ENCODE results near the gene THEMIS2. TPM values are rescaled to one million over a fixed set of nuclear protein-coding genes. Genes with fewer than 3 reads are reported as not detected.

The THEMIS2 gene
- total and polyA plus RNA-seq, 12 donors = 2.5 to 29.3 (median 5.7) TPM

DNA sequence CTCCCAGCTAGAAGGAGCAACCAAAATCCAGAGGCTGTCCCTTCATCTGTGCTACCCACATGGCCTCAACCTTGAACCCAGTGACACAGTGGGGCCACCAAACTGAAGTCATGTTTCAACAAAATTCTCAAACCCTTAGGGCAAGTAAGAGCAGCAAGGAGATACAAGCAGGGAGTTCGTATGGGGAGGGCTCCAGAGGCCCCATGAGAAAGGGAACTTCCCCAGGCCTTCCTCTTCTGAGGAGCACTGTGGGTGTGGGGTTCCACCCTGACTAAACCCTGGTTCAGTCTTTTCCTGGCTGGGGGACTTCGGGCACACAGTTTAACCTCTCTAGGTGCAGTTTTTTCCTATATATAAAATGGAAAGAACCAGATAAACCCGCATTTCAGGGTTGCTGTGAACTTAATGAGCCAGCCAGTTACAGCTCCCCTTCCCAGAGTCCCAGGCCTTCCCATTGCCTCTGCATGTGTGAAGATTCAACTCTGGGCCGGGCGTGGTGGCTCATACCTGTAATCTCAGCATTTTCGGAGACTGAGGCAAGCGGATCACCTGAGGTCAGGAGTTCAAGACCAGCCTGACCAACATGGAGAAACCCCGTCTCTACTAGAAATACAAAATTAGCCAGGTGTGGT lies 8.0 kb upstream of the THEMIS2 start:
- TF ChIP-seq, protein P1, sequence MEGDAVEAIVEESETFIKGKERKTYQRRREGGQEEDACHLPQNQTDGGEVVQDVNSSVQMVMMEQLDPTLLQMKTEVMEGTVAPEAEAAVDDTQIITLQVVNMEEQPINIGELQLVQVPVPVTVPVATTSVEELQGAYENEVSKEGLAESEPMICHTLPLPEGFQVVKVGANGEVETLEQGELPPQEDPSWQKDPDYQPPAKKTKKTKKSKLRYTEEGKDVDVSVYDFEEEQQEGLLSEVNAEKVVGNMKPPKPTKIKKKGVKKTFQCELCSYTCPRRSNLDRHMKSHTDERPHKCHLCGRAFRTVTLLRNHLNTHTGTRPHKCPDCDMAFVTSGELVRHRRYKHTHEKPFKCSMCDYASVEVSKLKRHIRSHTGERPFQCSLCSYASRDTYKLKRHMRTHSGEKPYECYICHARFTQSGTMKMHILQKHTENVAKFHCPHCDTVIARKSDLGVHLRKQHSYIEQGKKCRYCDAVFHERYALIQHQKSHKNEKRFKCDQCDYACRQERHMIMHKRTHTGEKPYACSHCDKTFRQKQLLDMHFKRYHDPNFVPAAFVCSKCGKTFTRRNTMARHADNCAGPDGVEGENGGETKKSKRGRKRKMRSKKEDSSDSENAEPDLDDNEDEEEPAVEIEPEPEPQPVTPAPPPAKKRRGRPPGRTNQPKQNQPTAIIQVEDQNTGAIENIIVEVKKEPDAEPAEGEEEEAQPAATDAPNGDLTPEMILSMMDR (IDR thresholded peaks at IDR 0.05) = no peak
- 86 to 90% methylated on average over 8 of the region's 8 CpGs for WGBS, 2 donors
- no peak for DNase-seq
- peak in 7 of 8 donors; percentile 18 to 73 (median 53) for ATAC-seq
- peaks cover 0 to 56% (median 7%) of the 10 kb centered on the region in 9 donors for H3K4me1 ChIP-seq
- no peaks in the 10 kb centered on the region for H3K27me3 ChIP-seq
- H3K9me3 ChIP-seq = no peaks in the 10 kb centered on the region
- H3K27ac ChIP-seq = peak overlapping the region in 8 of 10 donors; percentile 42 to 94 (median 57)
- no peak overlapping the region for H3K4me3 ChIP-seq
- intact Hi-C loops (cut with DNase I) = loop anchor here in 4 of 10 donors (10.0 kb wide), 2 partner anchors 110 to 340 kb away; no protein-coding TSS in a partner anchor
- H3K36me3 ChIP-seq = no peaks in the 10 kb centered on the region

DNA sequence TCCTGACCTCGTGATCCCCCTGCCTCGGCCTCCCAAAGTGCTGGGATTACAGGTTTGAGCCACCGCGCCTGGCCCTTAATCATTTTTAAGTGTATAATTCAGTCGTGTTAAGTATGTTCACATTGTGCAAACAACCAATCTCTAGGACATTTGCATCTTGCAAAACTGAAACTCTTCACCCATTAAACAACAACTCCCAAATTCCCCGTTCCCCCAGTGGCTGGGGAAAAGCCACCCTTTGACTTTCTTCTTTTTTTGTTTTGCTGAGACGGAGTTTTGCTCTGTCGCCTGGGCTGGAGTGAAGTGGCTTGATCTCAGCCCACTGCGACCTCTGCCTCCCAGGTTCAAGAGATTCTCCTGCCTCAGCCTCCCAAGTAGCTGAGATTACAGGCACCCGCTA lies 6.5 kb upstream of the THEMIS2 start:
- TF ChIP-seq, protein P1 (IDR thresholded peaks at IDR 0.05) = no peak
- DNase-seq (no peak), ATAC-seq (no peak)
- Histone ChIP-seq H3K4me3 (no peak overlapping the region), H3K9me3 (no peaks in the 10 kb centered on the region), H3K36me3 (no peaks in the 10 kb centered on the region), H3K4me1 (peaks cover 0 to 65% (median 7%) of the 10 kb centered on the region in 9 donors), H3K27ac (peak overlapping the region in 1 of 10 donors; percentile 94), H3K27me3 (no peaks in the 10 kb centered on the region)
- intact Hi-C loops (cut with DNase I) = loop anchor here in 4 of 10 donors (10.0 kb wide), 2 partner anchors 109 to 339 kb away; no protein-coding TSS in a partner anchor
- 90 to 93% methylated on average over 10 of the region's 10 CpGs for WGBS, 2 donors

DNA sequence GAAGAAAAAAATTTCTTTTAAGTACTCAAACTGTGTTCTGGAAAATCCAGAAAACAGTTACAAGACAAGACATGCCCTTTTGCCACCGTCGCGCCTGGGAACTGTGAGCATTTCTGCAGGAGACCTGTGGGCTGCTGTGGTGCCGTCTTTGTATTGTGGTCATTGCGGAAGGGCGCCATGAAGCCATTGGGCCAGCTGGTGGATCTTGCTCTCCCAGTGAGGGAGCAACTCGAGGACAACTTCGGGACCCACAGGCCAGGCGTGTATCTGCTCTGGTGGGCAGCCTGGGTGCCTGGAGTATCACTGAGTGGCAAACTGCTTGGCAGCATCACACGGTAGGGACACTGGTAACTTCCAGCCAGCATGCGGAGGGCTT lies 3.8 kb upstream of the THEMIS2 start:
- DNase-seq (no peak), ATAC-seq (no peak)
- Histone ChIP-seq H3K36me3 (no peaks in the 10 kb centered on the region), H3K4me3 (no peak overlapping the region), H3K27ac (peak overlapping the region in 4 of 10 donors; percentile 12 to 90 (median 48)), H3K4me1 (peaks cover 0 to 51% (median 8%) of the 10 kb centered on the region in 9 donors), H3K27me3 (peaks cover 0 to 5% (median 0%) of the 10 kb centered on the region in 7 donors), H3K9me3 (no peaks in the 10 kb centered on the region)
- TF ChIP-seq, protein P1 (IDR thresholded peaks at IDR 0.05) = no peak
- intact Hi-C loops (cut with DNase I) = loop anchor here in 4 of 10 donors (10.0 kb wide), 2 partner anchors 106 to 336 kb away; no protein-coding TSS in a partner anchor
- 90 to 93% methylated on average over 11 of the region's 11 CpGs for whole genome bisulfite sequencing, 2 donors

DNA sequence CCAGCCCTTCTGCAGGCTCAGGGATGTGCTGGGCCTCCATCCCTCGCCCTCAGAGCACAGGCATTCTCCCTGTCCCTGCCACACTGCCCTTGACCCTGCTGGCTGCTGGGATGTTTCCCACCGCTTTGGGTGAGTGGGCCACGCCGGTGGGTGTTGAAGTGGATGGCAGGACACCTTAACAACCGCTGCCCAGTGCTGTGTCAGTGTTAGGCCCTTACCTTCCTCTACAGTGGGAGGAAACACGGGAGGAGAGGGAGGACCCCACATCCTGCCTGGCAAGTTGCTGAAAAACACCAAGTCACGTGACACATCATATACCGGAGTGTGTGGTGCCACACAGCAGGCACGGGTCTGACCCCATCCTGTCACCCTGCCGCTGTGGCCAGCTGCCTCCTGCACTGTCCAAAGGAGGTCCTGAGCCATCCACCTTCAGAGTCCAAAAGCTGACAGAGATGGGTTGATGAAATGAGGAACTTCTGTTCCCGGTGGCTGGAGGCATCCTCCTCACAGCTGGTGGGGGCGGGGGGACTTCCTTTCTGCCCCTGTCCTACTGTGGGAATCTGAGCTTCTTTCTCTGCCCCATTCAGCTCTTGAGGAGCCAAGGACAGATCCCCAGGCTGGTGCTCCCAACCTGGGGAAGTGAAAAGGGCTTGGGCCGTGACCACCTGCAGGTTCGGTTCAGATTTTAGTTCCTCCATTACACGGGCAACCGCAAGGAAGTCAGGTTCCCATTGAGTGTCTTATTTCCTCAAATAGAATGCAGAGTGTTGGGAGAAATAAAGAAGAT lies 3.2 kb upstream of the THEMIS2 start:
- Histone ChIP-seq H3K4me1 (peaks cover 0 to 47% (median 8%) of the 10 kb centered on the region in 9 donors), H3K36me3 (no peaks in the 10 kb centered on the region), H3K4me3 (peak overlapping the region in 1 of 10 donors; percentile 18), H3K27me3 (peaks cover 0 to 5% (median 0%) of the 10 kb centered on the region in 7 donors), H3K9me3 (no peaks in the 10 kb centered on the region), H3K27ac (peak overlapping the region in 5 of 10 donors; percentile 12 to 90 (median 31))
- intact Hi-C loops (cut with DNase I) = loop anchor here in 4 of 10 donors (10.0 kb wide), 2 partner anchors 106 to 336 kb away; no protein-coding TSS in a partner anchor
- WGBS, 2 donors = 53 to 63% methylated on average over 16 of the region's 16 CpGs
- TF ChIP-seq, protein P1 (IDR thresholded peaks at IDR 0.05) = no peak
- peak in 1 of 2 donors; percentile 26 for DNase-seq
- peak in 4 of 8 donors; percentile 6 to 31 (median 14) for ATAC-seq

Measured in heart right ventricle (tissue), 16 donors.